H1 (cell line): ENCODE results near the gene RUVBL2. TPM values are rescaled to one million over a fixed set of nuclear protein-coding genes. Genes with fewer than 3 reads are reported as not detected.

ENCODE experiments used
- BRCA1 ChIP-seq: IDR thresholded peaks from 2 replicates; pipeline ENCODE4 v1.6.1; 2012; ENCODE audit warnings: low read depth, low read length, improper control_type of control experiment
- HDAC6 ChIP-seq: IDR thresholded peaks from one replicate; pipeline ENCODE4 v1.7.1; 2012; ENCODE audit warnings: low read depth, mild to moderate bottlenecking, inconsistent platforms, low read length, moderate library complexity
- KDM4A ChIP-seq: IDR thresholded peaks from one replicate; pipeline ENCODE4 v1.7.1; 2012; ENCODE audit warnings: low read depth, mild to moderate bottlenecking, moderate library complexity, low read length, inconsistent platforms; ENCODE audit not compliant: severe bottlenecking
- ZNF274 ChIP-seq: IDR thresholded peaks from 2 replicates; pipeline ENCODE4 v1.7.0; 2012; ENCODE audit warnings: low read length, borderline replicate concordance; ENCODE audit errors: extremely low read depth
- polyA plus RNA-seq, 7 experiments: library from polyadenylated mRNA; depleted of rRNA in 3 of 7; stranded (reverse) in 5 of 7; unstranded in 2 of 7; fragments of >200 nt in 5 of 7; fragments of 200-250 nt in 2 of 7; gene quantifications; 1 replicate in 5 of 7; 2 replicates in 1 of 7; 4 replicates in 1 of 7; pipeline versions ENCODE4 v1.2.1 to v1.2.3, GENCODE V29; 2011 to 2013; ENCODE audit warnings: missing spikeins in 2 of 7, mixed read lengths in 2 of 7
- total RNA-seq: library from RNA; stranded (reverse); fragmentation: NEBNext Ultra II Directional; extraction: Animal tissue kit (Norgen Biotek cat#: 25700); gene quantifications from 2 replicates; pipeline ENCODE4 v1.2.1, GENCODE V29; 2021

The RUVBL2 gene
- total and polyA plus RNA-seq, 2 of the 8 experiments (the other 6 are each of a cell fraction or from before 2014, with no cell fraction given): 152 to 247 TPM

GRCh38 chr19:48954595-48955307 lies 38.9 kb upstream of the RUVBL2 start, which contains the start of gene BAX (continued):
- TF ChIP-seq BRCA1 (0 out of 2 replicates have a peak, but pooled peaks have one; percentile 26), HDAC6 (no peak), KDM4A (peak; percentile 45), ZNF274 (no peak)
